Glutamatergic neuron (in vitro differentiated cells): ENCODE measurements around the gene ANO7. TPM values are rescaled to one million over a fixed set of nuclear protein-coding genes. Genes with fewer than 3 reads are reported as not detected.

Experiments used
- DNase-seq: peaks from one replicate; pipeline ENCODE4 v3.0.0; 2022
- H3K27ac Mint-ChIP-seq: one replicate; pipeline ENCODE4 v1.8.0; 2020; ENCODE audit warnings: mild to moderate bottlenecking, mixed read lengths, inconsistent platforms; ENCODE audit not compliant: unreplicated experiment
- H3K27me3 Mint-ChIP-seq: one replicate; pipeline ENCODE4 v1.8.0; 2020; ENCODE audit warnings: mild to moderate bottlenecking, moderate library complexity, mixed read lengths, inconsistent platforms; ENCODE audit not compliant: unreplicated experiment
- H3K36me3 Mint-ChIP-seq: one replicate; pipeline ENCODE4 v1.8.0; 2020; ENCODE audit warnings: mild to moderate bottlenecking, mixed read lengths, inconsistent platforms; ENCODE audit not compliant: unreplicated experiment
- H3K4me1 Mint-ChIP-seq: one replicate; pipeline ENCODE4 v1.8.0; 2020; ENCODE audit warnings: mild to moderate bottlenecking, low read depth, mixed read lengths, inconsistent platforms; ENCODE audit not compliant: unreplicated experiment
- H3K4me3 Mint-ChIP-seq: one replicate; pipeline ENCODE4 v1.8.0; 2020; ENCODE audit warnings: mild to moderate bottlenecking, mixed read lengths, inconsistent platforms; ENCODE audit not compliant: unreplicated experiment
- H3K9me3 Mint-ChIP-seq: one replicate; pipeline ENCODE4 v1.8.0; 2020; ENCODE audit warnings: mild to moderate bottlenecking, moderate library complexity, mixed read lengths, inconsistent platforms; ENCODE audit not compliant: unreplicated experiment
- total RNA-seq: library from RNA; stranded (reverse); fragmentation: NEBNext Ultra II Directional; extraction: Animal tissue kit (Norgen Biotek cat#: 25700); gene quantifications from one replicate; pipeline ENCODE4 v1.2.1, GENCODE V29; 2021; ENCODE audit not compliant: unreplicated experiment
- TF ChIP-seq, protein P1 (sequence below): fragments of 200-600 bp; sonication (generic); IDR thresholded peaks from one replicate; pipeline ENCODE4 v1.5.0; 2021; ENCODE audit not compliant: partially characterized antibody, unreplicated experiment

Gene ANO7
- total RNA-seq, 1 donor from 2014 or later, result 2.6 TPM

DNA sequence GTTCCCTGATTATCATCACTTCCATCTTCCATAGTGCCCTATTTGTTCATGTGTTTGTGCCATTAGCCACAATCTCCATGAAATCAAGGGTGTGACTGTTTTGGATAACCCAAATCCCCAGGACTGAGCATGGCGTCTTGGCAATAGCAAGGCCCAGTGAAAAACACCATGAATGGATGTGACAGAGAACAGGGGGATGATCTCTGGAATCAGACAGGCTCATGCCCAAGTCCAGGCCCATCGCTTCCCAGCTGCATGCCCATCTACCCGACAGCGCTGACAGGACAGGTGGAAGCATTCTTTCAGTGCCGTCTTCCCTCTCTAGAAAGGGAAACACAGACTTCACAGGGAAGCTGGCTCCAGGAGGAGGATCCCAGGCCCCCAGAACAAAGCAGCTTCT lies 77.0 kb downstream of the ANO7 start:
- H3K36me3 Mint-ChIP-seq, result peaks cover 7% of the 10 kb centered on the region
- no peak overlapping the region for H3K27ac Mint-ChIP-seq
- DNase-seq, result no peak
- no peaks in the 10 kb centered on the region for H3K27me3 Mint-ChIP-seq
- H3K4me1 Mint-ChIP-seq, result no peaks in the 10 kb centered on the region
- no peak overlapping the region for H3K4me3 Mint-ChIP-seq
- TF ChIP-seq, protein P1, sequence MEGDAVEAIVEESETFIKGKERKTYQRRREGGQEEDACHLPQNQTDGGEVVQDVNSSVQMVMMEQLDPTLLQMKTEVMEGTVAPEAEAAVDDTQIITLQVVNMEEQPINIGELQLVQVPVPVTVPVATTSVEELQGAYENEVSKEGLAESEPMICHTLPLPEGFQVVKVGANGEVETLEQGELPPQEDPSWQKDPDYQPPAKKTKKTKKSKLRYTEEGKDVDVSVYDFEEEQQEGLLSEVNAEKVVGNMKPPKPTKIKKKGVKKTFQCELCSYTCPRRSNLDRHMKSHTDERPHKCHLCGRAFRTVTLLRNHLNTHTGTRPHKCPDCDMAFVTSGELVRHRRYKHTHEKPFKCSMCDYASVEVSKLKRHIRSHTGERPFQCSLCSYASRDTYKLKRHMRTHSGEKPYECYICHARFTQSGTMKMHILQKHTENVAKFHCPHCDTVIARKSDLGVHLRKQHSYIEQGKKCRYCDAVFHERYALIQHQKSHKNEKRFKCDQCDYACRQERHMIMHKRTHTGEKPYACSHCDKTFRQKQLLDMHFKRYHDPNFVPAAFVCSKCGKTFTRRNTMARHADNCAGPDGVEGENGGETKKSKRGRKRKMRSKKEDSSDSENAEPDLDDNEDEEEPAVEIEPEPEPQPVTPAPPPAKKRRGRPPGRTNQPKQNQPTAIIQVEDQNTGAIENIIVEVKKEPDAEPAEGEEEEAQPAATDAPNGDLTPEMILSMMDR, result no peak
- no peaks in the 10 kb centered on the region for H3K9me3 Mint-ChIP-seq

DNA sequence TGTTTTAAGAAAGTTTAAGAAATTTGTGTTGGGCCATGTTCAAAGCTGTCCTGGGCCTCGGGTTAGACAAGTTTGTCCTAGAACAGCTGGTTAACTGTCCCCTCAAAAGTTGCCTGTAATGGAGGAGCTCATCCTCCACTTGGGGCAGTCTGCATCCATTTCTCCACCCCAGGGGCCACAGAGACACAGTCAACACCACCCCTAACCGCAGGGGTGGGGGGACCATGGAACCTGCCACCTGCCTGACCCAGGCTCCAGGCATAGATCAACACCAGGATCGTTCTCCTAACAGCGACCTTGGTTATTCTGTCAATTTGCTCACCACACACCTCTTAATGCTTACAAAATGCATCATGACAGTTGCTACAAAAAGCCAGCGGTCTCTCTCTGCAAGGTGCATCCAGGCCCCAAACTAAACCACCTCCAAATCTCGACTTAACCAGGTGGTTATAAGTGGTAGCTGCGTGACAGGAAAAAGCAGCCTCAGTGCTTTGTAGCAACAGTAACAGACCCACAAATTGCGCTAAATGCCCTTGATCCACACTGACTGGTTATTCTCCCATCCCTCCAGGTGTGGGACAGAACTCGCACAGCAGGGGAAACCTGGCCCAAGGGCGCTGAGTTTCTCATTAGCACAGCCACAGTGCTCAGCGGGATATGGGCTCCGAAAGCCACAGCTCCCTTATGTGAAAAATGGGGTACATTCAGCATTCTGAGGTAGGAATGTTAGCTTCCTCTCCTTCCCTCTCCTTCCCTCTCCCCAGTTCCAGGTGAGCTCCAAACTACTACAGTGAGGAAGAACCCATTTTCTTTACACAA lies 79.0 kb downstream of the ANO7 start:
- TF ChIP-seq, protein P1, result no peak
- Mint-ChIP-seq H3K4me1 (peaks cover 8% of the 10 kb centered on the region), H3K36me3 (peaks cover 7% of the 10 kb centered on the region), H3K4me3 (no peak overlapping the region), H3K27ac (no peak overlapping the region), H3K27me3 (peaks cover 4% of the 10 kb centered on the region), H3K9me3 (peaks cover 8% of the 10 kb centered on the region)
- no peak for DNase-seq

DNA sequence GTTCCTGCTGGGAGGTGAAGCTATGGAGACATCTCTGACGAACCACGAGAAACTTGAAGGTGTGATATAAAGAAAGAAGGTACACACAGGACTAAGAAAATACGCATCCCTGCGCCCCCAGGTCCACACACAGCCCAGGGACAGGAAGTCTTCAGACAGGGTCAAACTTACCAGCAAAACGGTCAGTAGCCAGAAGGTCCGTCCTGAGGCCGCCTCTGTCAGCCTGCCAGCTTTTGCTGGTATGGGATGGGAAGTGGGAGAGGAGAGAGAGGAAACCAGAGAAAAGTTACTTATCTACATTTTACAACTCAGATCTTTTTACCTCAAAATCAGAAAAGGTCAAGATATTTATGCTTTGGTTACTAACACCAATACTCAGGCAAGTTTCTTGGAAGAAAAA lies 79.8 kb downstream of the ANO7 start:
- Mint-ChIP-seq H3K9me3 (peaks cover 8% of the 10 kb centered on the region), H3K27me3 (peaks cover 4% of the 10 kb centered on the region), H3K4me3 (no peak overlapping the region), H3K4me1 (peaks cover 10% of the 10 kb centered on the region), H3K27ac (peak overlapping the region; percentile 20), H3K36me3 (peaks cover 7% of the 10 kb centered on the region)
- no peak for DNase-seq
- TF ChIP-seq, protein P1, result no peak

DNA sequence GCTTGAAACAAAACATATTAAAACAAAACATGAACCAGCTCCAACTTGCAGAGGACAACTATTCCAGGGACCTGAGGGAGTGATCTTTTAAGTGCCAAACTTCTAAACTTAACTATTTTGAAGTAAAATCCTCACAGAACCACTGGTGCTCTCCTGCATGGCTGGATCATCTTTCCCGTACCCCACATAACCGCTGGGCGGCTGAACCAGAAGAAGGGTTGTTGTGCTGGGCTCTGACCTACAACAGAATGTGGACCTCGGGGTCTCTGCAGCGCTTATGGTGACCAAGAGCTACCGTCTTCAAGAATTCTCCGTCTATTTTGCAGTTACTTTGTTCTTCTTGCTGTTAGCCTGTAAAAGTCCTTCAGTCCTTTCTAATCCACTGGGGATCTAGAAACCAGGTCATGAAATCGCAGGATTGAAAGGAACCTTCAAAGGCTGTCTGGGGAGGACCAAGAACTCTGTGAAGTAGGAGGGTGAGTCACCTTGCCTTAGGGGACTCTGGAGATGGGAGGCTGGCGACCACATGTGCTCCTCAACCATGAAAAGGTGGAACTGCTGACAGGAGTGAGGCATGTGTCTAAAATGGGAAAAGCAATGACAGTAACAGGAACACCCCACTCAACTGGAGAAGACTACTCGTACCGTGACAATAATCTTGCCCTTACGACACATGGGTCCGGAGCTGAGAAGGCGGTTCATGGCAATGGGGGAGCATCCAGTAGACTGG lies 80.4 kb downstream of the ANO7 start:
- Mint-ChIP-seq H3K4me3 (no peak overlapping the region), H3K36me3 (peaks cover 7% of the 10 kb centered on the region), H3K27me3 (peaks cover 4% of the 10 kb centered on the region), H3K9me3 (peaks cover 8% of the 10 kb centered on the region), H3K4me1 (peaks cover 15% of the 10 kb centered on the region), H3K27ac (no peak overlapping the region)
- TF ChIP-seq, protein P1, result no peak
- no peak for DNase-seq
